Stimulated activated CD8-positive, alpha-beta memory T cell treated with anti-CD3 and anti-CD28 coated beads, Interleukin-4, amount 100 ng/mL, for 48 hours (primary cell): ENCODE data around the gene PDXDC1.
A peak's percentile ranks its signal among the peaks of the same experiment; 100 is the strongest.
"Not testable (repeated sequence)": the region's sequence is repeated elsewhere in the genome, so short reads cannot be mapped to it uniquely, and the experiment has no call there.

Experiments used
- DNase-seq: peaks from one replicate; pipeline ENCODE4 v3.0.0-alpha.2; 2020

The PDXDC1 gene

GRCh38 chr16:15135483-15136360 lies 160.9 kb downstream of the PDXDC1 start:
- not testable (repeated sequence) for DNase-seq

GRCh38 chr16:15137514-15137913 lies 162.7 kb downstream of the PDXDC1 start:
- DNase-seq, result not testable (repeated sequence)

- DNase-seq, result not testable (repeated sequence)
Observed at GRCh38 chr16:15140444-15141365, 165.9 kb downstream of the PDXDC1 start.

- DNase-seq, result no peak
Observed at GRCh38 chr16:15141586-15141985, 166.8 kb downstream of the PDXDC1 start.

GRCh38 chr16:15142107-15142890 lies 167.5 kb downstream of the PDXDC1 start:
- not testable (repeated sequence) for DNase-seq

GRCh38 chr16:15142891-15143600 lies 168.2 kb downstream of the PDXDC1 start:
- not testable (repeated sequence) for DNase-seq

- DNase-seq, result not testable (repeated sequence)
Observed at GRCh38 chr16:15143601-15144091, 168.8 kb downstream of the PDXDC1 start.

- DNase-seq, result not testable (repeated sequence)
Observed at GRCh38 chr16:15144092-15144631, 169.3 kb downstream of the PDXDC1 start.

- not testable (repeated sequence) for DNase-seq
Observed at GRCh38 chr16:15144781-15145417, 170.1 kb downstream of the PDXDC1 start.

- not testable (repeated sequence) for DNase-seq
Observed at GRCh38 chr16:15145418-15146263, 170.8 kb downstream of the PDXDC1 start.

- not testable (repeated sequence) for DNase-seq
Observed at GRCh38 chr16:15146264-15146662, 171.4 kb downstream of the PDXDC1 start.

GRCh38 chr16:15148831-15149230 lies 174.0 kb downstream of the PDXDC1 start:
- DNase-seq, result not testable (repeated sequence)

GRCh38 chr16:15149260-15149659 lies 174.4 kb downstream of the PDXDC1 start:
- not testable (repeated sequence) for DNase-seq

- peak; percentile 35 for DNase-seq
Observed at GRCh38 chr16:15154005-15154404, 179.2 kb downstream of the PDXDC1 start.

- peak; percentile 89 for DNase-seq
Observed at GRCh38 chr16:15154650-15155562, 180.1 kb downstream of the PDXDC1 start.

- DNase-seq, result not testable (repeated sequence)
Observed at GRCh38 chr16:15157644-15158043, 182.8 kb downstream of the PDXDC1 start.

GRCh38 chr16:15159671-15160070 lies 184.8 kb downstream of the PDXDC1 start:
- not testable (repeated sequence) for DNase-seq

GRCh38 chr16:15160571-15160970 lies 185.7 kb downstream of the PDXDC1 start:
- DNase-seq, result not testable (repeated sequence)

- not testable (repeated sequence) for DNase-seq
Observed at GRCh38 chr16:15163055-15163454, 188.2 kb downstream of the PDXDC1 start.
